GM18519 (cell line): Measurements from ENCODE around the gene CISD1.
"Not testable (repeated sequence)": the region's sequence is repeated elsewhere in the genome, so short reads cannot be mapped to it uniquely, and the experiment has no call there.

Source experiments
- ATAC-seq: cut with Tn5 transposase; IDR thresholded peaks from one replicate; pipeline ENCODE4 v1.9.1; 2021; ENCODE audit warnings: mild to moderate bottlenecking, moderate library complexity; ENCODE audit not compliant: unreplicated experiment, low FRiP score

CISD1 gene

GRCh38 chr10:58268946-58269781, at the start of gene CISD1:
Gene CISD1 (plus strand): TSS chr10:58269162. CDS start chr10:58269274, 112 bp downstream.
- ATAC-seq = peak; percentile 62

GRCh38 chr10:58219875-58220274, 49.1 kb upstream of the CISD1 start:
- no peak for ATAC-seq

- no peak for ATAC-seq
Measured at GRCh38 chr10:58220769-58221451, 48.1 kb upstream of the CISD1 start.

GRCh38 chr10:58225654-58226053, 43.3 kb upstream of the CISD1 start:
- ATAC-seq = no peak

- not testable (repeated sequence) for ATAC-seq
Measured at GRCh38 chr10:58229856-58230255, 39.1 kb upstream of the CISD1 start.

- no peak for ATAC-seq
Measured at GRCh38 chr10:58237014-58237834, 31.7 kb upstream of the CISD1 start.

GRCh38 chr10:58239561-58240169, 29.3 kb upstream of the CISD1 start:
- ATAC-seq = no peak

- no peak for ATAC-seq
Measured at GRCh38 chr10:58240531-58240930, 28.4 kb upstream of the CISD1 start.

GRCh38 chr10:58241346-58241745, 27.6 kb upstream of the CISD1 start:
- ATAC-seq = no peak

- no peak for ATAC-seq
Measured at GRCh38 chr10:58243269-58243668, 25.7 kb upstream of the CISD1 start.

GRCh38 chr10:58243801-58244200, 25.2 kb upstream of the CISD1 start:
- ATAC-seq = not testable (repeated sequence)

GRCh38 chr10:58244242-58244641, 24.7 kb upstream of the CISD1 start:
- ATAC-seq = not testable (repeated sequence)

- not testable (repeated sequence) for ATAC-seq
Measured at GRCh38 chr10:58244666-58245065, 24.3 kb upstream of the CISD1 start.

- no peak for ATAC-seq
Measured at GRCh38 chr10:58253184-58253583, 15.8 kb upstream of the CISD1 start.

GRCh38 chr10:58254644-58255043, 14.3 kb upstream of the CISD1 start:
- ATAC-seq = no peak

- ATAC-seq = not testable (repeated sequence)
Measured at GRCh38 chr10:58256013-58256780, 12.8 kb upstream of the CISD1 start.

GRCh38 chr10:58258977-58259692, 9.8 kb upstream of the CISD1 start:
- ATAC-seq = no peak

GRCh38 chr10:58260334-58260733, 8.6 kb upstream of the CISD1 start:
- ATAC-seq = no peak

- ATAC-seq = no peak
Measured at GRCh38 chr10:58262766-58263165, 6.2 kb upstream of the CISD1 start.
